Right kidney (tissue), 1 donor: Measurements from ENCODE around the gene CSNK2A1.
"Not testable (repeated sequence)": the region's sequence is repeated elsewhere in the genome, so short reads cannot be mapped to it uniquely, and the experiment has no call there.

Source experiments
- DNase-seq: peaks from one replicate; pipeline ENCODE4 v3.0.0-alpha.2; 2016

Gene CSNK2A1

GRCh38 chr20:460180-460579 lies 83.4 kb downstream of the CSNK2A1 start:
- no peak for DNase-seq

GRCh38 chr20:458776-459175 lies 84.8 kb downstream of the CSNK2A1 start:
- DNase-seq: no peak

GRCh38 chr20:454951-455350 lies 88.6 kb downstream of the CSNK2A1 start:
- DNase-seq: no peak

GRCh38 chr20:452021-452420 lies 91.6 kb downstream of the CSNK2A1 start:
- DNase-seq: not testable (repeated sequence)

GRCh38 chr20:445514-446336 lies 97.9 kb downstream of the CSNK2A1 start:
- no peak for DNase-seq

- no peak for DNase-seq
Measured at GRCh38 chr20:444862-445426, 98.6 kb downstream of the CSNK2A1 start.

- no peak for DNase-seq
Measured at GRCh38 chr20:444117-444516, 99.5 kb downstream of the CSNK2A1 start.

- DNase-seq: no peak
Measured at GRCh38 chr20:443223-443775, 100.3 kb downstream of the CSNK2A1 start.

- no peak for DNase-seq
Measured at GRCh38 chr20:440636-441035, 103.0 kb downstream of the CSNK2A1 start.

GRCh38 chr20:440148-440547 lies 103.4 kb downstream of the CSNK2A1 start:
- no peak for DNase-seq

- no peak for DNase-seq
Measured at GRCh38 chr20:438571-439469, 104.8 kb downstream of the CSNK2A1 start.

- no peak for DNase-seq
Measured at GRCh38 chr20:437787-438486, 105.7 kb downstream of the CSNK2A1 start.

GRCh38 chr20:436476-436875 lies 107.1 kb downstream of the CSNK2A1 start:
- DNase-seq: no peak

GRCh38 chr20:435558-435957 lies 108.0 kb downstream of the CSNK2A1 start:
- DNase-seq: no peak

GRCh38 chr20:434661-435419 lies 108.8 kb downstream of the CSNK2A1 start:
- DNase-seq: no peak

- no peak for DNase-seq
Measured at GRCh38 chr20:434221-434620, 109.4 kb downstream of the CSNK2A1 start.

- DNase-seq: no peak
Measured at GRCh38 chr20:433300-433975, 110.2 kb downstream of the CSNK2A1 start.

- DNase-seq: no peak
Measured at GRCh38 chr20:432677-433299, 110.8 kb downstream of the CSNK2A1 start.

GRCh38 chr20:432208-432607 lies 111.4 kb downstream of the CSNK2A1 start:
- no peak for DNase-seq
